MG63 (cell line): ENCODE data around the gene GOLGA1. TPM values are rescaled to one million over a fixed set of nuclear protein-coding genes. Genes with fewer than 3 reads are reported as not detected.
"Not testable (repeated sequence)": the region's sequence is repeated elsewhere in the genome, so short reads cannot be mapped to it uniquely, and the experiment has no call there.

Experiments
- DNase-seq: peaks from one replicate; pipeline ENCODE4 v3.0.0-alpha.2; 2020
- H3K27me3 ChIP-seq: fragments of 250-450 bp; sonication (Bioruptor Pico); 2 replicates; pipeline ENCODE4 v1.5.1; 2020; ENCODE audit warnings: mild to moderate bottlenecking, moderate library complexity
- H3K36me3 ChIP-seq: fragments of 250-450 bp; sonication (Bioruptor Pico); 2 replicates; pipeline ENCODE4 v1.5.1; 2020; ENCODE audit warnings: mild to moderate bottlenecking, moderate library complexity
- H3K4me3 ChIP-seq: fragments of 250-450 bp; sonication (Bioruptor Pico); 2 replicates; pipeline ENCODE4 v1.5.1; 2020; ENCODE audit warnings: mild to moderate bottlenecking, moderate library complexity
- H3K9me3 ChIP-seq: fragments of 250-450 bp; sonication (Bioruptor Pico); 2 replicates; pipeline ENCODE4 v1.5.1; 2020; ENCODE audit warnings: mild to moderate bottlenecking, moderate library complexity
- total RNA-seq: library from RNA; depleted of rRNA; stranded (reverse); fragments of >200 nt; shearing (Covaris generic); gene quantifications from 2 replicates; pipeline ENCODE4 v1.2.3, GENCODE V29; 2014; ENCODE audit warnings: low replicate concordance; rRNA removed

Gene GOLGA1, protein sequence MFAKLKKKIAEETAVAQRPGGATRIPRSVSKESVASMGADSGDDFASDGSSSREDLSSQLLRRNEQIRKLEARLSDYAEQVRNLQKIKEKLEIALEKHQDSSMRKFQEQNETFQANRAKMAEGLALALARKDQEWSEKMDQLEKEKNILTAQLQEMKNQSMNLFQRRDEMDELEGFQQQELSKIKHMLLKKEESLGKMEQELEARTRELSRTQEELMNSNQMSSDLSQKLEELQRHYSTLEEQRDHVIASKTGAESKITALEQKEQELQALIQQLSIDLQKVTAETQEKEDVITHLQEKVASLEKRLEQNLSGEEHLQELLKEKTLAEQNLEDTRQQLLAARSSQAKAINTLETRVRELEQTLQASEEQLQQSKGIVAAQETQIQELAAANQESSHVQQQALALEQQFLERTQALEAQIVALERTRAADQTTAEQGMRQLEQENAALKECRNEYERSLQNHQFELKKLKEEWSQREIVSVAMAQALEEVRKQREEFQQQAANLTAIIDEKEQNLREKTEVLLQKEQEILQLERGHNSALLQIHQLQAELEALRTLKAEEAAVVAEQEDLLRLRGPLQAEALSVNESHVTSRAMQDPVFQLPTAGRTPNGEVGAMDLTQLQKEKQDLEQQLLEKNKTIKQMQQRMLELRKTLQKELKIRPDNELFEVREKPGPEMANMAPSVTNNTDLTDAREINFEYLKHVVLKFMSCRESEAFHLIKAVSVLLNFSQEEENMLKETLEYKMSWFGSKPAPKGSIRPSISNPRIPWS
- 13.3 and 14.6 TPM in 2 replicates for total RNA-seq

DNA sequence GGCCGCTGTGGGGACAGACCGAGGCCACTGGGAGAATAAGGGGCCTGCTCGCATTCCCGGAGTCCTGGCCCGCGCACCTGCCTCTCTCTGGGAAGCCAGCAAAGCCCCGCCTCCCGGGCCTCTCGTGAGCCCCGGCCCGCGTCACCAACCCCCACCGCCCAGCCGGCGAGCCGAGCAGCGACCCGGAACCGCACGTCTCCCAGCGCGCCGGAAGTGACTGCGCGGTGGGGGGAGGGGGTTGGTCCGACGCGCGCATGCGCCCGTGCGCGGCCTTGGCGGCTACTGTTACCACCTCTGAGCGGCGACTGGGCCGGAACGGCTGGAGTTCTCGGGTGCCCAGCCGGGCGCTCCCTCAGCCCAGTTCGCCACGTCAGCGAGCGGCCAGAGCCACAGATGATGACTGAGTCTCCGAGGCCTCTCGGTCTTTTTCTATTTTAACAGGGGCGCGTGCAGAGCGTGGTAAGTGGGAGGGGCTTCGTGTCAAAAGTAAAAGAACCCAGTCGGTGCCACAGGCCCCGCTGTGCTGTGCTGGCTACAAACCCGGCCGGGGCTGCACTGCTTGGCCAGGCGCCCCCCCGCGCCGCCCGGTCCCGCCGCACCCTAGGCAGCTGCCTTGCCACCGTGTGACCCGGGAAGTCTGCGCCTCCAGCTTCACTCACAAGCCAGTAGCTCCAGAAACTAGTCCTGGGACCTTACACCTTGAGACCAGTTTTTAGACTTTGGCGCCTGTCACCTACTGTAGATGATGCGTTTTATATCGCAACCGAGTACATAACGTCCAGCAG lies at the start of gene GOLGA1:
GOLGA1 (minus strand) TSS at position 190 of the 785 bp plus-strand sequence. CDS start 2,372 bp downstream, outside the sequence.
- peaks cover 13% of the 10 kb centered on the region for H3K36me3 ChIP-seq
- peak within 1 kb of the TSS; percentile 94 for H3K4me3 ChIP-seq
- DNase-seq: peak; percentile 95
- no peaks in the 10 kb centered on the region for H3K27me3 ChIP-seq
- no peaks in the 10 kb centered on the region for H3K9me3 ChIP-seq

GRCh38 chr9:124983698-124984097 lies 42.8 kb upstream of the GOLGA1 start:
- H3K9me3 ChIP-seq: no peaks in the 10 kb centered on the region
- no peak overlapping the region for H3K4me3 ChIP-seq
- H3K36me3 ChIP-seq: peaks cover 26% of the 10 kb centered on the region
- no peaks in the 10 kb centered on the region for H3K27me3 ChIP-seq
- DNase-seq: no peak

- Histone ChIP-seq H3K4me3 (no peak overlapping the region), H3K9me3 (no peaks in the 10 kb centered on the region), H3K27me3 (no peaks in the 10 kb centered on the region), H3K36me3 (peaks cover 24% of the 10 kb centered on the region)
- no peak for DNase-seq
These were observed 39.5 kb upstream of the GOLGA1 start for GRCh38 chr9:124980431-124980830.

- Histone ChIP-seq H3K36me3 (peaks cover 41% of the 10 kb centered on the region), H3K4me3 (no peak overlapping the region), H3K9me3 (no peaks in the 10 kb centered on the region), H3K27me3 (no peaks in the 10 kb centered on the region)
- DNase-seq: no peak
These were observed 34.2 kb upstream of the GOLGA1 start for GRCh38 chr9:124975131-124975530.

DNA sequence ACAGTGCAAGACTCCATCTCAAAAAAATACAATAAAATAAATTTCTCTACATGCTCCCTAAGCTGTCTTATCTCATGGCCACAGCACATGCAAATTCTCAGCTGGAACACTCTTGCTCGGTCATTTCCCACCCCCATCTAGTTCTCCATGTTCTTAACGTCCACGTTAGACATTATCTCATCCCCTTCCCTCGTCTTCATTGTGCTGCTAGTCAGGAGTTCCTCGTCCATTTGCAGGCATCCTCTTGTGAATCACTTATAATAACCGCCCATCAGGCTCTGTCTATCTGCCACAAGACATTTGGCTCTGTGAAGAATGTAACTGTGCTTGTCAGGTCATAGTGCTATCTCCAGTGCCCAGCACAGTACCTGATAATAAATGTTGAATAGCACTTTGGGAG lies 32.9 kb upstream of the GOLGA1 start:
- H3K27me3 ChIP-seq: no peaks in the 10 kb centered on the region
- DNase-seq: no peak
- H3K4me3 ChIP-seq: no peak overlapping the region
- H3K9me3 ChIP-seq: no peaks in the 10 kb centered on the region
- H3K36me3 ChIP-seq: peaks cover 43% of the 10 kb centered on the region

DNA sequence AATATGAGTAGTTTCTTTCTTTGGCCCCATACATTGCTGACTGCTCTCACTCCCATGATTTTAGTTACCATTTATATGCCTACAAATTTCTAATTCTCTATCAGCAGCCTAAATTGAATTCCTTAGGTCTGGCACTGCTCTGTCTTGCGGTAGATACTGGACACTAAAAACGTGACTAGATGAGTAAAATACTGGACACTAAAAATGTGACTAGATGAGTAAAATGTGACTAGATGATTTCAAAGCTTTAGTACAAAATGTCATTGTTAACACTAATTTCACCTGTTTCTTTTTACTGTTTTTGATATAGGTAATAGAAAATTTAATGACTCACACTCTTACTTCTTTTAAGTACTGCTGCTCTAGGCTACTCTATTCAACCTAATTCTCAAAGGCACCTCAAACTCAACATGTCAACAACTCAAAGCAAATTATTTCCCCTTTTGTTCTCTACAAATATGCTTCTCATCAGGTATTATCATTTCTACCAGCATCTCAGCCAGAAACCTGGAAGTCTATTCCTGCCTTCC lies 31.4 kb upstream of the GOLGA1 start:
- DNase-seq: no peak
- H3K27me3 ChIP-seq: no peaks in the 10 kb centered on the region
- no peak overlapping the region for H3K4me3 ChIP-seq
- no peaks in the 10 kb centered on the region for H3K9me3 ChIP-seq
- peaks cover 50% of the 10 kb centered on the region for H3K36me3 ChIP-seq

GRCh38 chr9:124969401-124969800 lies 28.5 kb upstream of the GOLGA1 start:
- Histone ChIP-seq H3K9me3 (no peaks in the 10 kb centered on the region), H3K4me3 (no peak overlapping the region), H3K27me3 (no peaks in the 10 kb centered on the region), H3K36me3 (peaks cover 38% of the 10 kb centered on the region)
- DNase-seq: no peak

DNA sequence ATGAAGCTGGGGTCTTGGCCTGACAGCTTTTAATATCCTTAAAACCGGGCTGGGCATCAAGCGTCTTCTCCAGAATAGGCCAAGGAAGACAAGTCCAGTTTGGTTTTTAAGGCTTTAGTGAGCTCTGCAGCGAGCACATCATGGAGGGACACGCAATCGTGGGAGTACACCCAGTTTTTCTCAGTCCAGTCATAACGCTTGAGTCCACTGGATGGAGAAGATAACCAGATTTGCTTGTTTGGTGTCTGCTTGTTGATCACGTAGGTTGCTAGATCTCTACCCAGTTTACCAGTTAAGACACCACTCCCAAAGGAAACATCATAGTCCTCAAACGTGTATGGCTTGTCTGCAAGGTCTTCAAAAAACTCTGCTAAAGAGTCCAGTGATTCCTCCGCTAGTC lies 27.4 kb upstream of the GOLGA1 start:
- Histone ChIP-seq H3K36me3 (peaks cover 33% of the 10 kb centered on the region), H3K4me3 (no peak overlapping the region), H3K9me3 (no peaks in the 10 kb centered on the region), H3K27me3 (no peaks in the 10 kb centered on the region)
- no peak for DNase-seq

GRCh38 chr9:124965775-124966568 lies 25.1 kb upstream of the GOLGA1 start:
- not testable (repeated sequence) for H3K4me3 ChIP-seq, H3K9me3 ChIP-seq, DNase-seq, H3K27me3 ChIP-seq
- peaks cover 14% of the 10 kb centered on the region for H3K36me3 ChIP-seq

GRCh38 chr9:124964604-124965003 lies 23.7 kb upstream of the GOLGA1 start:
- Histone ChIP-seq H3K4me3 (no peak overlapping the region), H3K9me3 (no peaks in the 10 kb centered on the region), H3K36me3 (peaks cover 14% of the 10 kb centered on the region), H3K27me3 (no peaks in the 10 kb centered on the region)
- DNase-seq: no peak

GRCh38 chr9:124964056-124964455 lies 23.2 kb upstream of the GOLGA1 start:
- Histone ChIP-seq H3K9me3 (no peaks in the 10 kb centered on the region), H3K4me3 (no peak overlapping the region), H3K36me3 (peaks cover 9% of the 10 kb centered on the region; the same call in 1 of the 2 replicates), H3K27me3 (no peaks in the 10 kb centered on the region)
- no peak for DNase-seq

GRCh38 chr9:124960409-124960752 lies 19.5 kb upstream of the GOLGA1 start:
- no peak for DNase-seq
- H3K4me3 ChIP-seq: no peak overlapping the region
- no peaks in the 10 kb centered on the region; the same call in 1 of the 2 replicates for H3K36me3 ChIP-seq
- no peaks in the 10 kb centered on the region for H3K27me3 ChIP-seq
- H3K9me3 ChIP-seq: no peaks in the 10 kb centered on the region

DNA sequence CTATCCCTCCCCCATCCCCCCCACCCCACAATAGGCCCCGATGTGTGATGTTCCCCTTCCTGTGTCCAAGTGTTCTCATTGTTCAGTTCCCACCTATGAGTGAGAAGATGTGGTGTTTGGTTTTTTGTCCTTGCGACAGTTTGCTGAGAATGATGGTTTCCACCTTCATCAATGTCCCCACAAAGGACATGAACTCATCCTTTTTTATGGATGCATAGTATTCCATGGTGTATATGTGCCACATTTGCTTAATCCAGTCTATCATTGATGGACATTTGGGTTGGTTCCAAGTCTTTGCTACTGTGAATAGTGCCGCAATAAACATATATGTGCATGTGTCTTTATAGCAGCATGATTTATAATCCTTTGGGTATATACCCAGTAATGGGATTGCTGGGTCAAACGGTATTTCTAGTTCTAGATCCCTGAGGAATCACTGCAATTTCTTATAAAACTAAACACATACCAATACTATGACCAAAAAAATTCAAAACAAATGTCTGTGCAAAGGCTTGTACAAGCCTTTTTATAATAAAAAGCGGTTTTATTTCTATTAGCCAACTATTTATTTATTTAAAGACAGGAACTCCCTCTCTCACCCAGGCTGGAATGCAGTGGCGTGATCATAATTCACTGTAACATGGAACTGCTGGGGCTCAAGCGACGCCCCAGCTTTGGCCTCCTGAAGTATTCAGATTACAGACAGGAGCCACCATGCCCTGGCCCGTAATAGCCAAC lies 19.0 kb upstream of the GOLGA1 start:
- H3K36me3 ChIP-seq, H3K4me3 ChIP-seq, DNase-seq, H3K27me3 ChIP-seq, H3K9me3 ChIP-seq: not testable (repeated sequence)

GRCh38 chr9:124954255-124954654 lies 13.4 kb upstream of the GOLGA1 start:
- DNase-seq: no peak
- Histone ChIP-seq H3K36me3 (peaks cover 3% of the 10 kb centered on the region), H3K9me3 (no peaks in the 10 kb centered on the region), H3K27me3 (no peaks in the 10 kb centered on the region), H3K4me3 (no peak overlapping the region)

DNA sequence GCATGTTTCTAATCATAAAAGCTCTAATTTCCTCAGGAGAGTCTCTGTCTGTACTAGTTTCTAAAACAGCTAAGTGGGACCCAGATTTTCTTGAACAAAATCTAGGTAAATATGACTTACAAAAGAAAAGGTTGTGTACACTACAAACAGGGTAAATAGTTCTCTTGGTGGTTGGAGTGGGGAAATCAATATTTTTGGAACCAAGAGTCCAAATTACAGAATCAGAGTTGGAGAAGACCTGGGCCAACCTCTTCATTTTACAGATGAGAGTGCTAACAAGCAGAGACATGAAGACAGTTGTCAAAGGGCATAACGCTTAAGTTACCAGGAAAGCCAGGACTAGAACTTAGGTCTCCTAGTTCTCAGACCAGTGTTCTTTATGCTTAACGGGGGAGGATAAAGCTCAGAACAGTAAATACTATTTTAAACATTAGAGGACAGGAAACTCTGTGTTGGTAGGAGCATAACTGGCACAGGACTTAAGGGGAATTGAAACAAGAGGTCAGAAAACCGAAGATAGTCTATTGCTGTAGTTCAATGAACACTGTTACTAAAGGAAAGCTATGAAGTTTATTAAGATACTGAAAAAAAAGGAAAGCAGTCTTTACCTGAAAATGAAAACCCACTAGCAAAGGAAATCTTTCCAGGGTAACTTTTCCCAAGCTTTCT lies 9.3 kb upstream of the GOLGA1 start:
- Histone ChIP-seq H3K9me3 (no peaks in the 10 kb centered on the region), H3K27me3 (no peaks in the 10 kb centered on the region), H3K36me3 (peaks cover 3% of the 10 kb centered on the region), H3K4me3 (no peak overlapping the region)
- no peak for DNase-seq
